Measurements from ENCODE around the gene OSM.

OSM gene

DNA sequence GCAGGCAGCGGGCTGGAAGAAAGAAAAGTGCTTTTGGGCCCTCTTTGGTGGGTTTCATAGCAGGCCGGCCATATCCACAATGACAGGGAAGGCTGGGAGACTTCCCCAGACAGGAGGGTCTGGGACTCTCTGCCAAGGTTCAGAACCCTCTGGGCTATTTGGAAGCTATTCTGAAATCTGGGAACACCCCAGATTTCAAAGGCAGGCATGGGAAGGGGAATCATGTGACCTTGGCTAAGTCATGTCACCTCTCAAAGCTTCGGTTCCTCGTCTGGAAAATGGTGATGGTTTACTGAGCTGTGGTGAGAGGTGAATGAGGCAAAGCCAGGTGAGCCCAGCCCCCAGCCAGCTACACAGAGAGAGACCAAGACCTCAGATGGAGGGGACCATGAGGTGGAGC is 18.0 kb upstream of the OSM start:
- Mint-ChIP-seq H3K9me3 (no peaks in the 10 kb centered on the region), H3K36me3 (ENCODE audit: low read depth) (no peaks in the 10 kb centered on the region), H3K4me1 (peaks cover 8% of the 10 kb centered on the region), H3K4me3 (peak overlapping the region in 2 of 3 experiments; percentile 15 to 19), H3K27ac (no peak overlapping the region), H3K27me3 (ENCODE audit: low read depth) (no peaks in the 10 kb centered on the region)
- TF ChIP-seq, protein P1, sequence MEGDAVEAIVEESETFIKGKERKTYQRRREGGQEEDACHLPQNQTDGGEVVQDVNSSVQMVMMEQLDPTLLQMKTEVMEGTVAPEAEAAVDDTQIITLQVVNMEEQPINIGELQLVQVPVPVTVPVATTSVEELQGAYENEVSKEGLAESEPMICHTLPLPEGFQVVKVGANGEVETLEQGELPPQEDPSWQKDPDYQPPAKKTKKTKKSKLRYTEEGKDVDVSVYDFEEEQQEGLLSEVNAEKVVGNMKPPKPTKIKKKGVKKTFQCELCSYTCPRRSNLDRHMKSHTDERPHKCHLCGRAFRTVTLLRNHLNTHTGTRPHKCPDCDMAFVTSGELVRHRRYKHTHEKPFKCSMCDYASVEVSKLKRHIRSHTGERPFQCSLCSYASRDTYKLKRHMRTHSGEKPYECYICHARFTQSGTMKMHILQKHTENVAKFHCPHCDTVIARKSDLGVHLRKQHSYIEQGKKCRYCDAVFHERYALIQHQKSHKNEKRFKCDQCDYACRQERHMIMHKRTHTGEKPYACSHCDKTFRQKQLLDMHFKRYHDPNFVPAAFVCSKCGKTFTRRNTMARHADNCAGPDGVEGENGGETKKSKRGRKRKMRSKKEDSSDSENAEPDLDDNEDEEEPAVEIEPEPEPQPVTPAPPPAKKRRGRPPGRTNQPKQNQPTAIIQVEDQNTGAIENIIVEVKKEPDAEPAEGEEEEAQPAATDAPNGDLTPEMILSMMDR (IDR thresholded peaks at IDR 0.05; ENCODE audit: unreplicated experiment in 3 of 3) = no peak

DNA sequence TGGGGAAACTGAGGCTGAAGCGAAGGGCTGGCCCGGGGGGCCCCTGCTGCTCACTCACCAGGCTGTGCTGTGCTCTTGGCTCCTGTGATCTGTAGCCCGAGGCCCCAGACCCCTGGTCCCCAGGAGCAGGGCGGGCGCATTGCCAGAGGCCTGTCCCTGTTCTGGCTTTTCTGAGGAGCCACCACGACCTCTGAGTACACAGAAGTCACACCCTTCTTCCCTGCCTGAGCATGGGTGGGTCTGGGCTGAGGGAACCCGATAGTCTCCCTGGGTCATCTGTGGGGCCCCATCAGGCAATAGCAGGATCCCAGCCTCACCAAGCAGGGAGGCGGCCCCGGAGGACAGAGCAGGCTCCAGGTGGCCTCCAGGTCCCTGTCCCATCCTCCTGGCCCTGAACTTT is 17.5 kb upstream of the OSM start:
- Mint-ChIP-seq H3K4me1 (peaks cover 8% of the 10 kb centered on the region), H3K36me3 (ENCODE audit: low read depth) (no peaks in the 10 kb centered on the region), H3K4me3 (no peak overlapping the region), H3K9me3 (no peaks in the 10 kb centered on the region), H3K27me3 (ENCODE audit: low read depth) (no peaks in the 10 kb centered on the region), H3K27ac (no peak overlapping the region)
- TF ChIP-seq, protein P1 (IDR thresholded peaks at IDR 0.05; ENCODE audit: unreplicated experiment in 3 of 3) = no peak

DNA sequence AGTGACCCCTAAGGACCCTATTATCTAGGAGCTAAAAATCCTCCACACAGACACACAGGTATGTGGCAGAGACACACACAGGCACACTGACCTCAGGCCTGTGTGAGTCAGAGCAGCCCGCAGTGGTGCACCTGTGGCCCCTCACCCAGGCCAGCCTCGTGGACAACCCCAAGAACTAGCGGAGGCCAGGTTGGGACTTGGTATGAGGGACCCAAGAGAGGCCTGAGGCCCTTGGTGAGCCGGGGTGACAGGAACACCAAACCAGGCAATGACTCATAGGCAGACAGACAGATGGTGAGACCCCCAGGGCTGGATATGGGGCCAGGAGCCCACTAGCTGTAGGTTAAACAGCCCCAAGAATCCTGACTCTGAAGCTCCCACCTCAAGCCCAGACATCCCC is 16.7 kb upstream of the OSM start:
- Mint-ChIP-seq H3K36me3 (ENCODE audit: low read depth) (no peaks in the 10 kb centered on the region), H3K27ac (no peak overlapping the region), H3K4me1 (peaks cover 10% of the 10 kb centered on the region), H3K27me3 (ENCODE audit: low read depth) (no peaks in the 10 kb centered on the region), H3K9me3 (no peaks in the 10 kb centered on the region), H3K4me3 (no peak overlapping the region)
- TF ChIP-seq, protein P1 (IDR thresholded peaks at IDR 0.05; ENCODE audit: unreplicated experiment in 3 of 3) = no peak

DNA sequence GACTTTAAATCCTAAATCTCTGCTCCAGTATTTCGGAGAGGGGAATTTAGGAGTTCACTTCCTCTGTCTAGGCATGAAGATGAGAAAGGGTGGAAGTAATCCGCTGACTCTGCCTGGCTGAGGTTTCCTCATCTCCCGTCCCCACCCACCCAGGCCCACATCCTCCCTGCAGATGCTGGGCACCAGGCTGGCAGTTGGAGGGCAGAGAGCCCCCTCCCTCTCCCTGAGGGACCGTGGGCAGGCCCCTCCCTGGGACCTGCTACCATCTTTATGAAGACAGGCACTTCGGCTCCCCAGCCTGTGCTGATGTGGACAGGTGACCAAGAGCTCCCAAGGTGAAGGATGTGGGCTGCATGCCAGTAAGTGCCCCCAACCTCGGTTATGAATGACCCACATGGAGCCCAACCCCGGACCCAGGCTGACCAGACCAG is 16.0 kb upstream of the OSM start:
- Mint-ChIP-seq H3K27ac (no peak overlapping the region), H3K36me3 (ENCODE audit: low read depth) (no peaks in the 10 kb centered on the region), H3K27me3 (ENCODE audit: low read depth) (no peaks in the 10 kb centered on the region), H3K4me1 (peaks cover 10% of the 10 kb centered on the region), H3K4me3 (no peak overlapping the region), H3K9me3 (no peaks in the 10 kb centered on the region)
- TF ChIP-seq, protein P1 (IDR thresholded peaks at IDR 0.05; ENCODE audit: unreplicated experiment in 3 of 3) = no peak

DNA sequence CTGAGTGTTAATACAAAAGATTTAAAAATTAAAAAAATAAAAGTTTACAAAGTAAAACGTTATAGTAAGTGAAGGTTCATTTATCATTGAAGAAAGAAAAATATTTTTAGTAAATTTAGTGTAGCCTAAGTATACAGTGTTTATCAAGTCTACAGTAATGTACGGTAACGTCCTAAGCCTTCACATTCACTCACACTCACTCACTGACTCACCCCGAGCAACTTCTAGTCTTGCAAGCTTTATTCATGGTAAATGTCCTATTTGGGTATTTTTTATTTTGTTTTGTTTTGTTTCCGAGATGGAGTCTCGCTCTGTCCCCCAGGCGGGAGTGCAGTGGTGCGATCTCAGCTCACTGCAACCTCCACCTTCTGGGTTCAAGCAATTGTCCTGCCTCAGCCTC is 13.9 kb upstream of the OSM start:
- H3K36me3 Mint-ChIP-seq (ENCODE audit: low read depth) = no peaks in the 10 kb centered on the region
- no peak overlapping the region for H3K27ac Mint-ChIP-seq
- H3K9me3 Mint-ChIP-seq = no peaks in the 10 kb centered on the region
- TF ChIP-seq, protein P1 (IDR thresholded peaks at IDR 0.05; ENCODE audit: unreplicated experiment in 3 of 3) = no peak
- peaks cover 4% of the 10 kb centered on the region for H3K27me3 Mint-ChIP-seq (ENCODE audit: low read depth)
- no peak overlapping the region for H3K4me3 Mint-ChIP-seq
- H3K4me1 Mint-ChIP-seq = peaks cover 16% of the 10 kb centered on the region

DNA sequence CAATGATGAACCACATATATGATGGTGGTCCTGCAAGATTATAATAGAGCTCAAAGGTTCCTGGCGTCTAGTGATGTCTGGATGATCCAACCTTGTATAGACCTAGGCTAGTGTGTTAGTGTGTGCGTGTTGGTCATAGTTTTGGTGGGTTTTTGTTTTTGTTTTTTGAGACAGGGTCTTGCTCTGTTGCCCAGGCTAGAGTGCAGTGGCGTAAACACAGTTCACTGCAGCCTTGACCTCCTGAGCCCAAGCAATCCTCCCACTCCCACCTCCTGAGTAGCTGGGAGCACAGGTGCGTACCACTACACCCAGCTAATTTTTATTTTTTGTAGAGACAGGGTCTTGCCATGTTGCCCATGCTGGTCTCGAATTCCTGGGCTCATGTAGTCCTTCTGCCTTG is 13.3 kb upstream of the OSM start:
- H3K4me1 Mint-ChIP-seq = peaks cover 16% of the 10 kb centered on the region
- peak overlapping the region in 1 of 3 experiments; percentile 60 for H3K27ac Mint-ChIP-seq
- peaks cover 4% of the 10 kb centered on the region for H3K27me3 Mint-ChIP-seq (ENCODE audit: low read depth)
- no peaks in the 10 kb centered on the region for H3K9me3 Mint-ChIP-seq
- no peaks in the 10 kb centered on the region for H3K36me3 Mint-ChIP-seq (ENCODE audit: low read depth)
- H3K4me3 Mint-ChIP-seq = no peak overlapping the region
- TF ChIP-seq, protein P1 (IDR thresholded peaks at IDR 0.05; ENCODE audit: unreplicated experiment in 3 of 3) = no peak
